ENCODE data around the gene GIN1. TPM values are rescaled to one million over a fixed set of nuclear protein-coding genes. Genes with fewer than 3 reads are reported as not detected.

GIN1 gene
- total and polyA plus RNA-seq, 9 of the 15 experiments (the other 6 are each of a cell fraction or from before 2014, with no cell fraction given): 2.4 to 9.8 (median 7.8) TPM

DNA sequence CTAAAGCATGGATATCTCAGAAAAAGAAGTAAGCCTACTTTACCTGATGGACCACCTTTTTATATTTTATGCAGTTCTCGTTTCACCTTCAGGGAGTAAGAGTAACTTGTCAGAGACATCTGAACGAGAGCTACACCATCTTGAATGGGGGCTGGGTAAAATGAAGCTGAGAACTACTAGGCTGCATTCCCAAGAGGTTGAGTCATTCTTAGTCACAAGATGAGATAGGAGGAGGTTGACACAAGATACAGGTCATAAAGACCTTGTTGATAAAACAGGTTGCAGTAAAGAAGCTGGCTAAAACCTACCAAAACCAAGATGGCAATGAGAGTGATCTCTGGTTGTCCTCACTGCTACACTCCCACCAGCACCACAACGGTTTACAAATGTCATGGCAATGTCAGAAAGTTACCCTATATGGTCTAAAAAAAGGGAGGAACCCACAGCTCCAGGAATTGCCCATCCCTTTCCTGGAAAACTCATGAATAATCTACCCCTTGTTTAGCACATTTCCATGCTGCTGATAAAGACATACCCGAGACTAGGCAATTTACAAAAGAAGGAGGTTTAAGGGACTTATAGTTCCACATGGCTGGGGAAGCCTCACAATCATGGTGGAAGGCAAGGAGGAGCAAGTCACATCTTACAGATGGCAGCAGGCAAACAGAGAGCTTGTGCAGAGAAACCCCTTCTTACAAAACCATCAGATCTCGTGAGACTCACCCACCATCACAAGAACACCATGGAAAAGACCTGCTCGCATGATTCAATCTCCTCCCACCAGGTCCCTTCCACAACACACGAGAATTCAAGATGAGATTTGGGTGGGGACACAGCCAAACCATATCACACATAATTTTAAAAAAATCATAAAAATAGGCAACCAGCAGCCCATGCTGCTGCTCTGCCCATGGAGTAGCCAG lies 62.5 kb downstream of the GIN1 start (continued):
- TF ChIP-seq PHB (CRISPR knock-in tag; IDR thresholded peaks at IDR 0.05): no peak
- peak; percentile 93 for TF ChIP-seq HDAC8 (tag; IDR thresholded peaks at IDR 0.05)
- no peak for TF ChIP-seq NFYB (IDR thresholded peaks at IDR 0.05; ENCODE audit: extremely low read depth, insufficient read length)
- no peak for TF ChIP-seq SAFB (IDR thresholded peaks at IDR 0.05; ENCODE audit: borderline replicate concordance, low read depth, low read length)
- TF ChIP-seq, protein P1, sequence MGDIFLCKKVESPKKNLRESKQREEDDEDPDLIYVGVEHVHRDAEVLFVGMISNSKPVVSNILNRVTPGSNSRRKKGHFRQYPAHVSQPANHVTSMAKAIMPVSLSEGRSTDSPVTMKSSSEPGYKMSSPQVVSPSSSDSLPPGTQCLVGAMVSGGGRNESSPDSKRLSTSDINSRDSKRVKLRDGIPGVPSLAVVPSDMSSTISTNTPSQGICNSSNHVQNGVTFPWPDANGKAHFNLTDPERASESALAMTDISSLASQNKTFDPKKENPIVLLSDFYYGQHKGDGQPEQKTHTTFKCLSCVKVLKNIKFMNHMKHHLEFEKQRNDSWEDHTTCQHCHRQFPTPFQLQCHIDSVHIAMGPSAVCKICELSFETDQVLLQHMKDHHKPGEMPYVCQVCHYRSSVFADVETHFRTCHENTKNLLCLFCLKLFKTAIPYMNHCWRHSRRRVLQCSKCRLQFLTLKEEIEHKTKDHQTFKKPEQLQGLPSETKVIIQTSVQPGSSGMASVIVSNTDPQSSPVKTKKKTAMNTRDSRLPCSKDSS (IDR thresholded peaks at IDR 0.05; ENCODE audit: low read depth, partially characterized antibody): no peak
- no peak for TF ChIP-seq NR3C1 (CRISPR knock-in tag; IDR thresholded peaks at IDR 0.05)
- TF ChIP-seq, protein P2, sequence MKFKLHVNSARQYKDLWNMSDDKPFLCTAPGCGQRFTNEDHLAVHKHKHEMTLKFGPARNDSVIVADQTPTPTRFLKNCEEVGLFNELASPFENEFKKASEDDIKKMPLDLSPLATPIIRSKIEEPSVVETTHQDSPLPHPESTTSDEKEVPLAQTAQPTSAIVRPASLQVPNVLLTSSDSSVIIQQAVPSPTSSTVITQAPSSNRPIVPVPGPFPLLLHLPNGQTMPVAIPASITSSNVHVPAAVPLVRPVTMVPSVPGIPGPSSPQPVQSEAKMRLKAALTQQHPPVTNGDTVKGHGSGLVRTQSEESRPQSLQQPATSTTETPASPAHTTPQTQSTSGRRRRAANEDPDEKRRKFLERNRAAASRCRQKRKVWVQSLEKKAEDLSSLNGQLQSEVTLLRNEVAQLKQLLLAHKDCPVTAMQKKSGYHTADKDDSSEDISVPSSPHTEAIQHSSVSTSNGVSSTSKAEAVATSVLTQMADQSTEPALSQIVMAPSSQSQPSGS (CRISPR knock-in tag; IDR thresholded peaks at IDR 0.05): no peak
- TF ChIP-seq, protein P3, sequence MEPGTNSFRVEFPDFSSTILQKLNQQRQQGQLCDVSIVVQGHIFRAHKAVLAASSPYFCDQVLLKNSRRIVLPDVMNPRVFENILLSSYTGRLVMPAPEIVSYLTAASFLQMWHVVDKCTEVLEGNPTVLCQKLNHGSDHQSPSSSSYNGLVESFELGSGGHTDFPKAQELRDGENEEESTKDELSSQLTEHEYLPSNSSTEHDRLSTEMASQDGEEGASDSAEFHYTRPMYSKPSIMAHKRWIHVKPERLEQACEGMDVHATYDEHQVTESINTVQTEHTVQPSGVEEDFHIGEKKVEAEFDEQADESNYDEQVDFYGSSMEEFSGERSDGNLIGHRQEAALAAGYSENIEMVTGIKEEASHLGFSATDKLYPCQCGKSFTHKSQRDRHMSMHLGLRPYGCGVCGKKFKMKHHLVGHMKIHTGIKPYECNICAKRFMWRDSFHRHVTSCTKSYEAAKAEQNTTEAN (CRISPR knock-in tag; IDR thresholded peaks at IDR 0.05): no peak
- TF ChIP-seq, protein P4, sequence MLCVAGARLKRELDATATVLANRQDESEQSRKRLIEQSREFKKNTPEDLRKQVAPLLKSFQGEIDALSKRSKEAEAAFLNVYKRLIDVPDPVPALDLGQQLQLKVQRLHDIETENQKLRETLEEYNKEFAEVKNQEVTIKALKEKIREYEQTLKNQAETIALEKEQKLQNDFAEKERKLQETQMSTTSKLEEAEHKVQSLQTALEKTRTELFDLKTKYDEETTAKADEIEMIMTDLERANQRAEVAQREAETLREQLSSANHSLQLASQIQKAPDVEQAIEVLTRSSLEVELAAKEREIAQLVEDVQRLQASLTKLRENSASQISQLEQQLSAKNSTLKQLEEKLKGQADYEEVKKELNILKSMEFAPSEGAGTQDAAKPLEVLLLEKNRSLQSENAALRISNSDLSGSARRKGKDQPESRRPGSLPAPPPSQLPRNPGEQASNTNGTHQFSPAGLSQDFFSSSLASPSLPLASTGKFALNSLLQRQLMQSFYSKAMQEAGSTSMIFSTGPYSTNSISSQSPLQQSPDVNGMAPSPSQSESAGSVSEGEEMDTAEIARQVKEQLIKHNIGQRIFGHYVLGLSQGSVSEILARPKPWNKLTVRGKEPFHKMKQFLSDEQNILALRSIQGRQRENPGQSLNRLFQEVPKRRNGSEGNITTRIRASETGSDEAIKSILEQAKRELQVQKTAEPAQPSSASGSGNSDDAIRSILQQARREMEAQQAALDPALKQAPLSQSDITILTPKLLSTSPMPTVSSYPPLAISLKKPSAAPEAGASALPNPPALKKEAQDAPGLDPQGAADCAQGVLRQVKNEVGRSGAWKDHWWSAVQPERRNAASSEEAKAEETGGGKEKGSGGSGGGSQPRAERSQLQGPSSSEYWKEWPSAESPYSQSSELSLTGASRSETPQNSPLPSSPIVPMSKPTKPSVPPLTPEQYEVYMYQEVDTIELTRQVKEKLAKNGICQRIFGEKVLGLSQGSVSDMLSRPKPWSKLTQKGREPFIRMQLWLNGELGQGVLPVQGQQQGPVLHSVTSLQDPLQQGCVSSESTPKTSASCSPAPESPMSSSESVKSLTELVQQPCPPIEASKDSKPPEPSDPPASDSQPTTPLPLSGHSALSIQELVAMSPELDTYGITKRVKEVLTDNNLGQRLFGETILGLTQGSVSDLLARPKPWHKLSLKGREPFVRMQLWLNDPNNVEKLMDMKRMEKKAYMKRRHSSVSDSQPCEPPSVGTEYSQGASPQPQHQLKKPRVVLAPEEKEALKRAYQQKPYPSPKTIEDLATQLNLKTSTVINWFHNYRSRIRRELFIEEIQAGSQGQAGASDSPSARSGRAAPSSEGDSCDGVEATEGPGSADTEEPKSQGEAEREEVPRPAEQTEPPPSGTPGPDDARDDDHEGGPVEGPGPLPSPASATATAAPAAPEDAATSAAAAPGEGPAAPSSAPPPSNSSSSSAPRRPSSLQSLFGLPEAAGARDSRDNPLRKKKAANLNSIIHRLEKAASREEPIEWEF (CRISPR knock-in tag; IDR thresholded peaks at IDR 0.05): peak; percentile 89
- TF ChIP-seq POLR3A (IDR thresholded peaks at IDR 0.05; ENCODE audit: borderline replicate concordance, extremely low read depth, insufficient read depth, insufficient read length): no peak
- TF ChIP-seq, protein P5, sequence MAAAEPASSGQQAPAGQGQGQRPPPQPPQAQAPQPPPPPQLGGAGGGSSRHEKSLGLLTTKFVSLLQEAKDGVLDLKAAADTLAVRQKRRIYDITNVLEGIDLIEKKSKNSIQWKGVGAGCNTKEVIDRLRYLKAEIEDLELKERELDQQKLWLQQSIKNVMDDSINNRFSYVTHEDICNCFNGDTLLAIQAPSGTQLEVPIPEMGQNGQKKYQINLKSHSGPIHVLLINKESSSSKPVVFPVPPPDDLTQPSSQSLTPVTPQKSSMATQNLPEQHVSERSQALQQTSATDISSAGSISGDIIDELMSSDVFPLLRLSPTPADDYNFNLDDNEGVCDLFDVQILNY (CRISPR knock-in tag; IDR thresholded peaks at IDR 0.05): no peak
- TF ChIP-seq ETV5 (CRISPR knock-in tag; IDR thresholded peaks at IDR 0.05; ENCODE audit: low read depth): no peak
- TF ChIP-seq, protein P6, sequence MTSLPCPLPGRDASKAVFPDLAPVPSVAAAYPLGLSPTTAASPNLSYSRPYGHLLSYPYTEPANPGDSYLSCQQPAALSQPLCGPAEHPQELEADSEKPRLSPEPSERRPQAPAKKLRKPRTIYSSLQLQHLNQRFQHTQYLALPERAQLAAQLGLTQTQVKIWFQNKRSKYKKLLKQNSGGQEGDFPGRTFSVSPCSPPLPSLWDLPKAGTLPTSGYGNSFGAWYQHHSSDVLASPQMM (CRISPR knock-in tag; IDR thresholded peaks at IDR 0.05): no peak
- peak; percentile 97 for TF ChIP-seq ZNF76 (CRISPR knock-in tag; IDR thresholded peaks at IDR 0.05; ENCODE audit: borderline replicate concordance)
- no peak for TF ChIP-seq HOXB6 (CRISPR knock-in tag; IDR thresholded peaks at IDR 0.05; ENCODE audit: borderline replicate concordance)
